Stimulated activated CD4-positive, alpha-beta T cell treated with anti-CD3 and anti-CD28 coated beads, TNF-alpha, amount 100 ng/mL, for 48 hours (primary cell): ENCODE data around the gene LAMC2.
"Not testable (repeated sequence)": the region's sequence is repeated elsewhere in the genome, so short reads cannot be mapped to it uniquely, and the experiment has no call there.

Source experiments
- DNase-seq, 3 donors: peaks; one replicate each; pipeline ENCODE4 v3.0.0-alpha.2; 2020; ENCODE audit warnings: low read depth in 3 of 3

The LAMC2 gene

GRCh38 chr1:183185941-183186490 lies at the start of gene LAMC2:
Gene LAMC2 (plus strand): TSS chr1:183186264. CDS start chr1:183186353, 89 bp downstream.
- DNase-seq, result peak in 1 of 3 donors; percentile 11

GRCh38 chr1:183137782-183138181 lies 48.3 kb upstream of the LAMC2 start:
- no peak for DNase-seq

GRCh38 chr1:183138301-183138700 lies 47.8 kb upstream of the LAMC2 start:
- DNase-seq, result no peak

DNA sequence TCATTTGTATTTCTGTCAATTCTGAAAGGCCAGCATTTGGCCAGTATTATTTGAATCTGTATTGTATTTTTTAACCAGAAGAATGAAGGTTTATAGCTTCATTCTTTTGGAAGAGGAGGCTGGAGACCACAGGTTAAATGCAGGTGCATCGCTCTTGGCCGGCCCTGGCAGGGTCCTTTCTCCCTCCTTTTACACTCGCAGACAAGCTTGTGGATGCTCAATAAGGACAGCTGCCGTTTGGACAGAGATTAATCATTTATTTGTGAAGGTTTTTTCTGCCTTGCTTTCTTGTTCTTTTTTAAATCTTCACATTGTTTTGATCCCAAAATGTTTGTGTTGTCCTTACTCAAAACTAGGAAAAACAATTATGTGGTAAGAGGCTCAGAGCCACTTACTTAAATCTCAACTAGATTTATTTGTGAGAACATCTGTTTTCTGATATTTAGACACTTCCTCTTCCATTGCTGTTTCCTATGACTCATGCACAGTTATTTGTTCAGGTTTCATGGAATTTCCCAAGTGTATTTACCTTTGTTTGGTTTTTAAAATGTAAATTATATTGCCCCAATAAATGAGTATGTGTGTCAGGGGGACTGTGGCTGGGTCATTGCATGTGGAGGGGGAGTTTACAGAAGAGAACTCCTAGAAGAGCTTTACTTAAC lies 46.7 kb upstream of the LAMC2 start:
- no peak for DNase-seq

GRCh38 chr1:183140633-183141032 lies 45.4 kb upstream of the LAMC2 start:
- DNase-seq, result no peak

DNA sequence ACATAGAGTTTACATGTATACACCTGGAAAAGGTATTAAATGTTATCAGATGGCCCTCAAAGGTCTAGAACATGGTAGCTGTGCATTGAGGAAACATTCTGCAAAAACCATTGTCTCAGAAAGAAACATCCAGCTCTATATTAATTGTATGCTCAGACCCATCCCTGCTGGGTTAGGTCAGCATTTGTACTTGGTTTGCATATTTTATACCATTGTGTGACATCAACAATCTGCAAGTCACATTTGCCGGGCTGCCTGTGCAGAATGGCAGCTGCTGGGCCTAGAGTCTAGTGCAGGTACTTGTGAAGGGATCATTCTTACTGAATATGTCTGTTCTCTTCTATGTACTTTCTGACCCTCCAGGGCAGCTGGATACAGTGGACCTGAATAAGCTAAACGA lies 43.9 kb upstream of the LAMC2 start:
- DNase-seq, result no peak

DNA sequence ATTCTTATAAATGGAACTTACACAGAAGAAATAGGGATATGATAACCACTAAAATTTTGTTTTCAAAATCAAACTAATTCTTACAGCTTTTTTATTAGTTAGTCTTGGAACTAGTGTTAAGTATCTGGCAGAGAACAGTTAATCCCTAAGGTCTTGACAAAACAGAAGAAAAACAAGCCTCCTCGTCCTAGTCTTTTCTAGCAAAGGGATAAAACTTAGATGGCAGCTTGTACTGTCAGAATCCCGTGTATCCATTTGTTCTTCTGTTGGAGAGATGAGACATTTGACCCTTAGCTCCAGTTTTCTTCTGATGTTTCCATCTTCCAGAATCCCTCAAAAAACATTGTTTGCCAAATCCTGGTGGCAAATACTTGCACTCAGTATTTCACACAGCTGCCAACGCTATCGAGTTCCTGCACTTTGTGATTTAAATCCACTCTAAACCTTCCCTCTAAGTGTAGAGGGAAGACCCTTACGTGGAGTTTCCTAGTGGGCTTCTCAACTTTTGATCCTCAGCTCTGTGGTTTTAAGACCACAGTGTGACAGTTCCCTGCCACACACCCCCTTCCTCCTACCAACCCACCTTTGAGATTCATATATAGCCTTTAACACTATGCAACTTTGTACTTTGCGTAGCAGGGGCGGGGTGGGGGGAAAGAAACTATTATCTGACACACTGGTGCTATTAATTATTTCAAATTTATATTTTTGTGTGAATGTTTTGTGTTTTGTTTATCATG lies 42.3 kb upstream of the LAMC2 start:
- DNase-seq, result no peak

DNA sequence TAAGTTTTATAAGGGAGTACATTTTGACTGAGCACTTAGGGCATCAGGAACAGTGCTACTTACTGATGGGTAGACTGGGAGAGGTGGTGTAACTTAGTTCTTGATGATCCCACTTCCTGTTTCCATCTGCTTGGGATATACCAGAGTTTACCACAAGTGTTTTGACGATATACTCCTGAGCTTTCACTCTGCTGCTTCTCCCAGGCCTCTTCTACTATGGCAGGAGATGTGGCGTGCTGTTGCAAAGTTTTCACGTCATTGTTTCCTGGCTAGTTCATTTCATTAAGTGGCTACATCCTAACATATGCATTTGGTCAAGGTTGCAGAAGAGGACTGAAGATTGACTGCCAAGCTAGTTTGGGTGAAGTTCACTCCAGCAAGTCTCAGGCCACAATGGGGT lies 41.3 kb upstream of the LAMC2 start:
- no peak for DNase-seq

GRCh38 chr1:183147735-183148134 lies 38.3 kb upstream of the LAMC2 start:
- no peak for DNase-seq

DNA sequence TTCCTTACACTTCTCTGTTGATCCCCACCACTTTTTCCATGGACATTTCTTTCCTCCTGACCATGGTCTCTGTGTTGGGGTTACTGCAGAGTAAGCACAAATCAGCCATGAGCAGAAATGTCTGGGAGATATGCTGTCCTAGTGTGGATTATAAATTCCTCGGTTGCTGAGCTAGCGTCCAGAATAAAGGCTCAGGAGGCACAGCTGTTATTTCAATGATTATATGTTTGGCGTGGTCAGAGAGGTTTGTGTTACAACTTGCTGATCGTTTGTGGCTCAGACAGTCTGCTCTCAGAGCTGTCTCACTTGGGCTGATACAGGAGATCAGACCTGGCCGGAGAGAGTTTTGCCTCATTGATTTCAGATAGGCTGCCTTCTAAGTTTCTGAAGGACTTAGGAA lies 37.5 kb upstream of the LAMC2 start:
- no peak for DNase-seq

DNA sequence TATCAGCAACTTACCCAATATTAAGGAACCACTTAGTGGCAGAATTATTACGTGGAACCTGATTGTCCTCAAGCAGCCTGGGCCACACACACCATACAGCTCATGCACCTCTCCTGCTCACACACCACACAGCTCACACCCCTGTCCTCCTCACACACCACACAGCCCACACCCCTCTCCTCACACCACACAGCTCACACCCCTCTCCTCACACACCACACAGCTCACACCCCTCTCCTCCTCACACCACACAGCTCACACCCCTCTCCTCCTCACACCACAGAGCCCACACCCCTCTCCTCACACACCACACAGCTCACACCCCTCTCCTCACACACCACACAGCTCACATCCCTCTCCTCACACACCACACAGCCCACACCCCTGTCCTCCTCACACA lies 36.8 kb upstream of the LAMC2 start:
- no peak for DNase-seq

- DNase-seq, result not testable (repeated sequence)
Measured at GRCh38 chr1:183150032-183150431, 36.0 kb upstream of the LAMC2 start.

GRCh38 chr1:183150445-183150844 lies 35.6 kb upstream of the LAMC2 start:
- no peak for DNase-seq

DNA sequence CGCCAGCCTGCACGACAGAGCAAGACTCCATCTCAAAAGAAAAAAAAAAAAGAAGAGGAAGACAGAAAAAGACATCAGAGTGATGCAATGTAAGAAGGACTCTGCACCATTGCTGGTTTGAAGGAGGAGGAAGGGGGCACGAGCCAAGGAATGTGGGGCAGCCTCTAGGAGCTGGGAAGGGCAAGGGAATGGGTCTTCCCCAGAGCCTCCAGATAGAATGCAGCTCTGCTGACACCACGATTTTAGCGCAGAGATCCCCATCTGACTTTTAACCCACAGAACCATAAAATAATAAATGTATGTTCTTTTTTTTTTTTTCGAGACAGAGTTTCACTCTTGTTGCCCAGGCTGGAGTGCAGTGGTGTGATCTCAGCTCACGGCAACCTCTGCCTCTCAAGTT lies 33.9 kb upstream of the LAMC2 start:
- DNase-seq, result no peak

DNA sequence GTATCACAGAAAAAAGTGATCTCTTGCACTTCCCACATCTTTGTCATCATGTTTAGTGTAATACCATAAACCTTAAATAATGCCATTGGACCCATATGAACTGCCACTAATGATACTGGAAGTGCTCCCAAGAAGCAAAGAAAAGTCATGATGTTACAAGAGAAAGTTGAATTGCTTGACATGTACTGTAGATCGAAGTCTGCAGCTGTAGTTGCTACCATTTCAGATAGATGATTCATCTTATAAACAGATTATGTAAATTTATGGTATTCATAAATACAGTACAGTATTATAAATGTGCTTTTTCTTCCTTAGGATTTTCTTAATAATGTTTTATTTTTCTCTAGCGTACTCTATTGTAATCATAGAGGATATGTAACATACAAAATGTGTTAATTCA lies 30.1 kb upstream of the LAMC2 start:
- DNase-seq, result no peak

- no peak for DNase-seq
Measured at GRCh38 chr1:183159960-183160359, 26.1 kb upstream of the LAMC2 start.

DNA sequence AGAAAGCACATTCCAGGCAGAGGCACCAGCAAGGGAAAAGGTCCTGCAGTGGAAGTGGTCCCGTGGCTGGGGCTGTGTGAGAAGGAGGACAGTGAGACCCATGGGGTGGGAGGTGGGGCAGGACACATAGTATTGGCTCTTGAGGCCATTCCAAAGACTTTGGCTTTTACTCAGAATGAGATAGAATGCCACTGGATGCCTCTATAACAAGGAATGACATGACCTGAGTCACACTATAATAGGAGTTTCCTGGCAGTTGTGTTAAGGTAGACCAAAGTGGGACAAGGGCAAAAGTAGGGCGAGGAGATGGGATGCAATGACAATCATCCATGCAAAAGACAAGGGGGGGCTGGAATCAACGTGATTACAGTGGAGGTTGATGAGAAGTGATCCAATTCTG lies 24.7 kb upstream of the LAMC2 start:
- DNase-seq, result no peak

GRCh38 chr1:183163316-183163715 lies 22.7 kb upstream of the LAMC2 start:
- no peak for DNase-seq

DNA sequence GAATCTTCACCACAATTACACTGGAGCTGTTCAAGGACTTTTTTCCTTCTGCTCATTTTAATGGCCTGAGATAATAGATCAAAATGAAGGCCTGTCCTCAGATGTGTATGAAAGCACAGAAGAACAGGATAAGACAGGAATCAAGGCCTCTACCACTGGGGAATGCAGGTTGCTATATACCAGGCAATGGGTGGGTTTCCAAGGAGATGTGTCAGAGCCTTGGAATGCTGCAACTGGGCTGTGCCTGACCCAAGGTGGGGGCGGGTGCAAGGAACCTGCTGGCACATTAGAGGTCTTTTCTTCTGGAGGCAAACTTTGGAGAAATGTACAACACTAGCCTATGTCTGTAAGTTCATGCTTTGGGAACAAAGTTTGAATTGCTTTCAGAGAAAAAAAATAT lies 21.7 kb upstream of the LAMC2 start:
- no peak for DNase-seq

GRCh38 chr1:183164963-183165362 lies 21.1 kb upstream of the LAMC2 start:
- no peak for DNase-seq

DNA sequence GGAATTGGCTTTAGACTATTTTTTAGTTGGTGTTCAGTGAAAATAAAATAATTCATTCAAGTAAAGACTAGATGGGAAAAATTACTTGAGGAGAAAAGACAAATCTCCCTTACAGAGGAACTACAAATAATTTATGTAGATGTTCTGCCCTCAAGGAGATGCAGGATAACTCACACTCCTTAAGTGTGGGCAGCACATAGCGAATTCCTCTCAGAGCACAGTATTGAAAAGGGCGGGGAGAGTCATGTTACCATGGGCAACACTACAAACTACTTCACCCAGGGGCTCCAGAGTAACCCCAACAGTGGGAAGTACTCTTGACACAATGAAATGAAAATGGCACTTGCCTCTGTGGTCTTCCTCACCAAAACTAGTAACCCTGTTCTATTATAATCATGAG lies 20.6 kb upstream of the LAMC2 start:
- DNase-seq, result no peak

DNA sequence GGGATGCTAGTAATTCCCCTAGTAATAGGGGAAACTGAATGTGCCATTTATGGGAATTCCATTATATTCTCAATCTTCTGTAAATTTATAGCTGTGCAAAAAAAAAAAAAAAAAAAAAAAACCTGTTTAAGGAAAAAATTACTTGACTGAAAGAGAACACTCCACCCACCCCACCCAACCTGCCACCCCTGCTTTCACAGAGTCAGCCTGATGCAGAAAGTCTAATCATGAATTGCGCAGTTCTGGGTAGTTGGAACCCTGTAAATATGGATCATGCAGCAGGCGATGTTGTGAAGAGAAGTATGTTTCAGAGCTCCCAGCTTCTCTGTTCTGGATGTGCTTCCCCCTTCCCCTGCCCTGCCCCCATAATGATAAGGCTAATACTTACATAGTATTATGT lies 19.6 kb upstream of the LAMC2 start:
- DNase-seq, result no peak

DNA sequence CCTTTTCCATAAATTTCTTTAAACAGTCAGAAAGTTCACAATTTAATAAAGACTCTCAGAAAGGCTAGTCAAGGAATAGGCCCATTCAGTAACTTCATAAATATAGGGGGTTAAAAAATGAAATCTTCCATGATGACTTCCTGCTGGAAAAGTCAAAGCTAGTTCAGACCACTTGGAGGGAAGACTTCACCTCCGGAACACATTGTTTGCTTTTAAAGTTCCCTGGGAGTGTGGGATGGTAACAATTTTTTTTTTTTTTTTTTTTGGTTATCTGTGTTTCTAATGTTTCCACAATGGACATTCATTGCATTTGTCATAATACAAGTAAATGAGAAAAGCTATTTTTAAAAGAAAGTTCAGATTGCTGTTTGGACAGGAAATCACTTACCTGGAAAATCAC lies 18.4 kb upstream of the LAMC2 start:
- no peak for DNase-seq
